CD4-positive, CD25-positive, alpha-beta regulatory T cell (primary cell): ENCODE measurements around the gene ROBO1. TPM values are rescaled to one million over a fixed set of nuclear protein-coding genes. Genes with fewer than 3 reads are reported as not detected.

Experiments
- ATAC-seq, 2 donors: fragments of 150-1000 bp; cut with Tn5 transposase; one replicate each; pipeline ENCODE4 v1.10.0; 2021; ENCODE audit warnings: low read depth in 2 of 2, moderate number of reproducible peaks in 2 of 2, moderate library complexity in 1 of 2
- DNase-seq, 3 donors: peaks; one replicate each; pipeline versions ENCODE4 v3.0.0 to v3.0.0-alpha.2; 2012 to 2022; ENCODE audit warnings: mixed read lengths in 1 of 3
- H3K27ac ChIP-seq: one replicate; pipeline ENCODE4 v1.7.0; 2013; ENCODE audit warnings: mild to moderate bottlenecking, low read length; ENCODE audit not compliant: insufficient read depth, poor library complexity, severe bottlenecking
- H3K27me3 ChIP-seq: one replicate; pipeline ENCODE4 v1.7.0; 2013; ENCODE audit warnings: low read length; ENCODE audit not compliant: control insufficient read depth, insufficient read depth
- H3K36me3 ChIP-seq: one replicate; pipeline ENCODE4 v1.7.0; 2013; ENCODE audit warnings: mild to moderate bottlenecking, low read length, moderate library complexity; ENCODE audit not compliant: control insufficient read depth, insufficient read depth
- H3K4me1 ChIP-seq: 2 replicates; pipeline ENCODE4 v1.7.0; 2013; ENCODE audit warnings: mild to moderate bottlenecking, low read length; ENCODE audit not compliant: insufficient read depth, control insufficient read depth, poor library complexity, severe bottlenecking
- H3K4me3 ChIP-seq: one replicate; pipeline ENCODE4 v1.7.0; 2013; ENCODE audit warnings: low read depth, mild to moderate bottlenecking, low read length, moderate library complexity
- H3K9me3 ChIP-seq, 2 experiments: 1 replicate in 1 of 2; 2 replicates in 1 of 2; pipeline ENCODE4 v1.7.0; 2013; ENCODE audit warnings: low read length in 2 of 2, mild to moderate bottlenecking in 1 of 2, moderate library complexity in 1 of 2; ENCODE audit not compliant: control insufficient read depth in 2 of 2
- H3K27ac Mint-ChIP-seq, 3 donors: one replicate each; pipeline ENCODE4 v1.8.0; 2020 to 2022; ENCODE audit warnings: mild to moderate bottlenecking in 3 of 3, mixed read lengths in 3 of 3, moderate library complexity in 2 of 3
- H3K27me3 Mint-ChIP-seq: one replicate; pipeline ENCODE4 v1.8.0; 2022; ENCODE audit warnings: mild to moderate bottlenecking, mixed read lengths
- H3K36me3 Mint-ChIP-seq: one replicate; pipeline ENCODE4 v1.8.0; 2020; ENCODE audit warnings: mixed read lengths
- H3K4me1 Mint-ChIP-seq, 4 donors: one replicate each; pipeline ENCODE4 v1.8.0; 2020 to 2022; ENCODE audit warnings: mixed read lengths in 4 of 4, mild to moderate bottlenecking in 1 of 4
- H3K4me3 Mint-ChIP-seq, 4 donors: one replicate each; pipeline ENCODE4 v1.8.0; 2020 to 2022; ENCODE audit warnings: mild to moderate bottlenecking in 4 of 4, mixed read lengths in 4 of 4, moderate library complexity in 3 of 4
- H3K9me3 Mint-ChIP-seq, 7 donors: one replicate each; pipeline ENCODE4 v1.8.0; 2020 to 2022; ENCODE audit warnings: mixed read lengths in 7 of 7, mild to moderate bottlenecking in 3 of 7, moderate library complexity in 2 of 7
- polyA plus RNA-seq, 4 donors: library from polyadenylated mRNA; unstranded; fragments of 300-500 nt; fragmentation: Illumina TruSeq; gene quantifications; one replicate each; pipeline ENCODE4 v1.2.3, GENCODE V29; 2021
- total RNA-seq: library from RNA; stranded (reverse); gene quantifications from one replicate; pipeline ENCODE4 v1.2.3, GENCODE V29; 2022

ROBO1 gene
- total and polyA plus RNA-seq, 5 donors from 2014 or later = not detected

GRCh38 chr3:79737530-79737929 lies 30.3 kb downstream of the ROBO1 start:
- Histone ChIP-seq H3K9me3 (peaks cover 7 to 10% of the 10 kb centered on the region in 2 experiments), H3K4me3 (no peak overlapping the region), H3K4me1 (no peaks in the 10 kb centered on the region), H3K27me3 (no peaks in the 10 kb centered on the region), H3K27ac (no peak overlapping the region), H3K36me3 (no peaks in the 10 kb centered on the region)
- H3K9me3 Mint-ChIP-seq = peaks cover 1 to 33% (median 14%) of the 10 kb centered on the region in 7 donors
- H3K27me3 Mint-ChIP-seq = no peaks in the 10 kb centered on the region
- no peak overlapping the region for H3K4me3 Mint-ChIP-seq
- no peak overlapping the region for H3K27ac Mint-ChIP-seq
- no peaks in the 10 kb centered on the region for H3K36me3 Mint-ChIP-seq
- ATAC-seq (no peak), DNase-seq (no peak)
- no peaks in the 10 kb centered on the region for H3K4me1 Mint-ChIP-seq

- Histone ChIP-seq H3K4me3 (no peak overlapping the region), H3K9me3 (peaks cover 0 to 8% of the 10 kb centered on the region in 2 experiments), H3K27me3 (no peaks in the 10 kb centered on the region), H3K4me1 (no peaks in the 10 kb centered on the region), H3K27ac (no peak overlapping the region), H3K36me3 (no peaks in the 10 kb centered on the region)
- Mint-ChIP-seq H3K4me1 (no peaks in the 10 kb centered on the region), H3K27ac (no peak overlapping the region), H3K4me3 (no peak overlapping the region), H3K27me3 (no peaks in the 10 kb centered on the region), H3K9me3 (peaks cover 0 to 14% (median 8%) of the 10 kb centered on the region in 7 donors), H3K36me3 (no peaks in the 10 kb centered on the region)
- ATAC-seq = no peak
- no peak for DNase-seq
Measured at GRCh38 chr3:79729096-79729495, 38.7 kb downstream of the ROBO1 start.

DNA sequence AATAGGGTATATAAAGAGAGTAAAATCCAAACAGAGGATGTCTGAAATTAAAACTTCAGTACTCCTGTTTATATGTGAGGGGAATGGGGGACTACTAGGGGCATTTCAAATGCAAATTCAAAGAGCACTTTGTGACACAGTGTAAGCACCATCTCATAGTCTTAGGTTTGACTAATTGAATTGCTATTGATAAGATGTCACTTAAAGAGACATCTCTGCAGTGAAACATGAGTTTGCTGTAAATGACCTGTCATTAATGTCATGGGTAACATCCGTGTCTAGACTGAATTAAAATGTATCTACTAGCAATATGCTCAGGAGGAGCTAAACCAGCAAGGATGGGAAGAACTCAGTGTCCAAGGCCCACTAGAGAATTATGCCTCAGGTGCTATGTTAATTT lies 41.0 kb downstream of the ROBO1 start:
- Histone ChIP-seq H3K4me3 (no peak overlapping the region), H3K9me3 (peaks cover 0 to 5% of the 10 kb centered on the region in 2 experiments), H3K27ac (no peak overlapping the region), H3K27me3 (no peaks in the 10 kb centered on the region), H3K36me3 (no peaks in the 10 kb centered on the region), H3K4me1 (no peaks in the 10 kb centered on the region)
- DNase-seq (no peak), ATAC-seq (no peak)
- Mint-ChIP-seq H3K4me3 (no peak overlapping the region), H3K4me1 (no peaks in the 10 kb centered on the region), H3K27me3 (no peaks in the 10 kb centered on the region), H3K27ac (no peak overlapping the region), H3K9me3 (peaks cover 0 to 6% (median 4%) of the 10 kb centered on the region in 7 donors), H3K36me3 (no peaks in the 10 kb centered on the region)

DNA sequence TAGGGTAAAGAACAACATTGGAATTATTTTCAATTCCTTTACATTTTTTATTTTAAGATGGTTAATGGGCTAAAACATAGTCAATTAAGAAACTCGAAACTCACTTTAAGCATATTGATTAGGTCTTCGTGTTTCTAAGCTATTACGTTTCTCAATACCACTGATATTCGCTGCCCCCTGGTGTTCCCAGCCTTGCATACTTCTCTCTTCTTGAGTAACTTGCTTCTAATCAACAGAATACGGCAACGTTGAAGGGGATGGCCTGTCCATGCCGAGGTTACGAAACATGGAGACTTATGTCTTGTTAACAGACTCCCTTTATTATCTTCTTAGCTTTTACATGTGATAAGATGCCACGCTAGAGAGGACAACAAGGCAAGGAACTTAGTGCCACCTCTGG lies 43.6 kb downstream of the ROBO1 start:
- H3K27ac Mint-ChIP-seq = no peak overlapping the region
- peaks cover 0 to 10% (median 3%) of the 10 kb centered on the region in 7 donors for H3K9me3 Mint-ChIP-seq
- no peak for ATAC-seq
- Histone ChIP-seq H3K27ac (no peak overlapping the region), H3K4me1 (no peaks in the 10 kb centered on the region), H3K27me3 (no peaks in the 10 kb centered on the region), H3K9me3 (peaks cover 0 to 5% of the 10 kb centered on the region in 2 experiments), H3K36me3 (no peaks in the 10 kb centered on the region), H3K4me3 (no peak overlapping the region)
- no peak overlapping the region for H3K4me3 Mint-ChIP-seq
- no peak for DNase-seq
- no peaks in the 10 kb centered on the region for H3K4me1 Mint-ChIP-seq
- H3K36me3 Mint-ChIP-seq = no peaks in the 10 kb centered on the region
- H3K27me3 Mint-ChIP-seq = no peaks in the 10 kb centered on the region

GRCh38 chr3:79690072-79690471 lies 77.7 kb downstream of the ROBO1 start:
- Histone ChIP-seq H3K4me3 (no peak overlapping the region), H3K27ac (no peak overlapping the region), H3K36me3 (no peaks in the 10 kb centered on the region), H3K9me3 (peaks cover under 1 to 4% of the 10 kb centered on the region in 2 experiments), H3K4me1 (no peaks in the 10 kb centered on the region), H3K27me3 (no peaks in the 10 kb centered on the region)
- Mint-ChIP-seq H3K27me3 (no peaks in the 10 kb centered on the region), H3K4me3 (no peak overlapping the region), H3K27ac (no peak overlapping the region), H3K9me3 (peaks cover 2 to 24% (median 5%) of the 10 kb centered on the region in 7 donors), H3K36me3 (no peaks in the 10 kb centered on the region), H3K4me1 (no peaks in the 10 kb centered on the region)
- no peak for ATAC-seq
- no peak for DNase-seq

- Histone ChIP-seq H3K27ac (no peak overlapping the region), H3K4me1 (no peaks in the 10 kb centered on the region), H3K36me3 (no peaks in the 10 kb centered on the region), H3K9me3 (peaks cover 4 to 9% of the 10 kb centered on the region in 2 experiments), H3K27me3 (no peaks in the 10 kb centered on the region), H3K4me3 (no peak overlapping the region)
- no peak overlapping the region for H3K4me3 Mint-ChIP-seq
- no peaks in the 10 kb centered on the region for H3K4me1 Mint-ChIP-seq
- DNase-seq (no peak), ATAC-seq (no peak)
- H3K27ac Mint-ChIP-seq = no peak overlapping the region
- H3K36me3 Mint-ChIP-seq = no peaks in the 10 kb centered on the region
- H3K27me3 Mint-ChIP-seq = no peaks in the 10 kb centered on the region
- H3K9me3 Mint-ChIP-seq = peaks cover 5 to 25% (median 8%) of the 10 kb centered on the region in 7 donors
Measured at GRCh38 chr3:79685108-79685507, 82.7 kb downstream of the ROBO1 start.

DNA sequence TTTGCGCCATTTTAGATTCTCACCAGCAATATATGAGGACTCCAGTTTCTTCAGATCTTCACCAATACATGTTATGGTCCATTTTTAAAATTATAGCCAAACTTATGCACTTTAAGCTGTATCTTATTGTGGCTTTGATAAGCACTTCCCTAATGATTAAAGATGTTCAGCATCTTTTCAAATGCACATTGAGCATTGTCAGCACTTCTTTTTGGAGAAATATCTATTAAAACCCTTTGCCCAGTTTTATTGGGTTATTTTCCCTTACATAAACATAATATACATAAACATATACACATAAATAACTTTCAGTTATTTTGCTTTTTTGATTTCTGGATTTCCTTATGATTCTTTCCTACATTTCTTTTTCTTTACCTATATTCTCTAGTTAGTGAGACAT lies 83.8 kb downstream of the ROBO1 start:
- Mint-ChIP-seq H3K9me3 (peaks cover 5 to 23% (median 8%) of the 10 kb centered on the region in 7 donors), H3K27ac (no peak overlapping the region), H3K36me3 (no peaks in the 10 kb centered on the region), H3K4me3 (no peak overlapping the region), H3K27me3 (no peaks in the 10 kb centered on the region), H3K4me1 (no peaks in the 10 kb centered on the region)
- no peak overlapping the region for H3K4me3 ChIP-seq
- H3K27me3 ChIP-seq = no peaks in the 10 kb centered on the region
- no peak overlapping the region for H3K27ac ChIP-seq
- H3K36me3 ChIP-seq = no peaks in the 10 kb centered on the region
- peaks cover 8 to 9% of the 10 kb centered on the region in 2 experiments for H3K9me3 ChIP-seq
- DNase-seq (no peak), ATAC-seq (no peak)
- no peaks in the 10 kb centered on the region for H3K4me1 ChIP-seq

- ATAC-seq (no peak), DNase-seq (no peak)
- Histone ChIP-seq H3K4me1 (no peaks in the 10 kb centered on the region), H3K9me3 (peaks cover 5 to 8% of the 10 kb centered on the region in 2 experiments), H3K27me3 (no peaks in the 10 kb centered on the region), H3K4me3 (no peak overlapping the region), H3K36me3 (no peaks in the 10 kb centered on the region), H3K27ac (no peak overlapping the region)
- H3K4me3 Mint-ChIP-seq = no peak overlapping the region
- no peaks in the 10 kb centered on the region for H3K27me3 Mint-ChIP-seq
- no peaks in the 10 kb centered on the region for H3K4me1 Mint-ChIP-seq
- H3K36me3 Mint-ChIP-seq = no peaks in the 10 kb centered on the region
- peaks cover 0 to 34% (median 12%) of the 10 kb centered on the region in 7 donors for H3K9me3 Mint-ChIP-seq
- no peak overlapping the region for H3K27ac Mint-ChIP-seq
Measured at GRCh38 chr3:79672731-79673130, 95.1 kb downstream of the ROBO1 start.
